GM12891 (cell line): ENCODE measurements around the gene TMEM266.

Experiments used
- DNase-seq: peaks from one replicate; pipeline ENCODE4 v3.0.0; 2011; ENCODE audit warnings: low spot score; ENCODE audit not compliant: insufficient read length
- FAIRE-seq: peaks from 2 replicates; lab custom pipeline; 2011; peaks lifted over from hg19 to GRCh38; lab: Jason Lieb, UNC
- PAX5 ChIP-seq: IDR thresholded peaks from 2 replicates; pipeline ENCODE4 v1.6.1; 2011; ENCODE audit warnings: low read length, moderate library complexity, mild to moderate bottlenecking; ENCODE audit not compliant: insufficient read depth, severe bottlenecking
- POLR2A ChIP-seq: IDR thresholded peaks from 2 replicates; pipeline ENCODE4 v1.6.1; 2011; ENCODE audit warnings: low read depth, low read length, control low read depth
- POLR2AphosphoS5 ChIP-seq: IDR thresholded peaks from 2 replicates; pipeline ENCODE4 v1.6.1; 2011; ENCODE audit warnings: low read depth, low read length, control low read depth
- POU2F2 ChIP-seq: IDR thresholded peaks from 2 replicates; pipeline ENCODE4 v1.6.1; 2011; ENCODE audit warnings: low read depth, mild to moderate bottlenecking, control low read depth, low read length, moderate library complexity
- SPI1 ChIP-seq: IDR thresholded peaks from 2 replicates; pipeline ENCODE4 v1.6.1; 2011; ENCODE audit warnings: low read depth, low read length, control low read depth
- TAF1 ChIP-seq: IDR thresholded peaks from 2 replicates; pipeline ENCODE4 v1.6.1; 2011; ENCODE audit warnings: low read depth, low read length, control low read depth

TMEM266 gene

DNA sequence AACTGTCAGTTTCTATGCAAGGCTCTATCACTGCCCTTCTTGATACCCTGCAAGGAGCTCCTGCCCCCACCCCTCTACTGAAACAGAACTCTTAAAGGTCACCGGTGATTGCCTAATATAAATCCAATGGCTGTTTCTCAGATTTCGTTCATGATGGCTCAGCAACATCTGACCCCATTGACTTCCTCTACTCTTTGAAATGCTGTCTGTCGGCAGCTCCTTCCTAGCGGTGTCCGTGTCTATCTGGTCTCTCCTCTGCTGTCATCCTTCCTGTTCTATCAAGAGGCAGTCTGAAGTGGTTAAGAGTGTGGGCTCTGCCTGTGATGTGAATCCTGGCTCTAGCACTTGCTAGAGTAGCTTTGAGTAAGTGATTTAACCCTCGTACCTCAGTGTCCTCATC is 5.5 kb downstream of the TMEM266 start:
- DNase-seq (no peak), FAIRE-seq (peak; percentile 80)
- TF ChIP-seq PAX5 (no peak), POLR2A (no peak)

DNA sequence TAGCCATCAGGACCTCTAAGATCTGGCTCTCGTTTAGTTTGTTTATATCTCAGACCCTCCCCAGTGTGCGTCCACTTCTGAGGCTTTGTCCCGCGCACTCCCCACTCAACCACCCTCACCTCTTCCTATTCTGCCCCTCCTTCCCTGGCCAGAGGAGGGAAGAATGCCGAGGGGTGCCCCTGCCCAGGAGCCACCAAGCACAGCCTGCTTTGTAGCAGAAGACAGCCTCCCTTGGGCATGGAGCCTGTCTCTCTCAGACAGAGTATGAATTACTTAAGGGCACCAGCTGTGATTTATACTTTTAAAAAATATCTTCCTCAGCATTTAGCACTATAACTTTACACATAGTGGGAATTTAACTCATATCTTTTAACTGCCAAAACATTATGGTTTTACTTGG is 6.0 kb downstream of the TMEM266 start:
- TF ChIP-seq SPI1 = no peak
- TF ChIP-seq POU2F2 = no peak
- TF ChIP-seq PAX5 = no peak
- no peak for TF ChIP-seq POLR2AphosphoS5
- TF ChIP-seq TAF1 = no peak
- TF ChIP-seq POLR2A = no peak
- DNase-seq (no peak), FAIRE-seq (no peak)

DNA sequence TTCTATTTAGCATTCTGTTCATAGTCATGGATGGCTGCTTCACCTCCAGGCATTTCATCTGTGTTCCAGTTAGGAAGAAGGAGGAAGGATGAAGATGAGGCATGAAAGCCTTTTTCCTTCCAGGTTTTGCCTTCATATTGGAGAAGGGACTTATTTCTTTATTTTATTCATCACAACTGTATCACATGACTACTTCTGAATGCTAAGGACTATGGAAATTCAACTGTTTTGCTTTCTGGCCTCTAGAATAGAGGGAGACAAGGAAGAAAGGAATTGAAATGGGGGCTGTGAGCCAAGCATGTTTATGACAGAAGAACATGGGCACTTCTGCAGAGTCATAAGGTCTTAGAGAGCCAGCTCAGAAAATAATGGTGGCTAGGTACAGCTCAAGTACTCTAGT is 10.4 kb downstream of the TMEM266 start:
- FAIRE-seq = no peak
- no peak for DNase-seq
- TF ChIP-seq POLR2A = no peak
- TF ChIP-seq TAF1 = no peak
- TF ChIP-seq PAX5 = no peak
- TF ChIP-seq SPI1 = no peak
- no peak for TF ChIP-seq POLR2AphosphoS5
- TF ChIP-seq POU2F2 = no peak

DNA sequence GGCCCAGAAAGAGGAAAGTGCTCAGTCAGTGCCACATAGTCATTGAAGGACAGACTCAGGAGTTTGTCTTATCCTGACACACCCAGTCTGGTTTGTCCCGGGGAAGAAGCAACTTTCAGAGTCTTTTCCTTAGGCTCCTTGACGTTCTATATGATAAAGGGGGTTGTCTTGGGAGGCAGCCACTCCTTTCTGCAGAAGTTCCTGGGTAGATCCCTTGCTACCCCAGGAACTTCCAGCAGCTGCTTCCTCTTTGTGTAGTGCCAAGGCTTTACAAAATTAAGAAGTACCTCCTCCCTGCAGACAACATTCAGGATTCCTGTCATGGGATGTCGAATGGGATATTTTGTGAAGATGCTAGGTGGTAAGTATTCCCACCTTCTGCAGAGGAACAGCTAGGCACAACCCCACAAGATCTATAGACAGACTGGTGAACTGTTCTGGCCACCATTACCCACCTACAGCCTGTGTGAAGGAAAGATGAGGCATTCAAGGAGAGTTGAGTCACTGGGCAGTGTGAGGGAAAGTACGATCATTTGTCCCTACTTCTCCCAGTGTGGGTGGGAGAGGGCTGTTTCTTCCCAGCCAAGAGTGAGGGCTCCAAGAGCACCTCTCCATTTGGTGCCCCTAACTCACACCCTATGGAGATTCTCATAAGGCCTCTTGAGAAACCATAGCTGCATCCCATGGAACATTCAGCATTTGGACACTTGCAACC is 11.3 kb downstream of the TMEM266 start:
- peak; percentile 56 for FAIRE-seq
- DNase-seq = no peak

DNA sequence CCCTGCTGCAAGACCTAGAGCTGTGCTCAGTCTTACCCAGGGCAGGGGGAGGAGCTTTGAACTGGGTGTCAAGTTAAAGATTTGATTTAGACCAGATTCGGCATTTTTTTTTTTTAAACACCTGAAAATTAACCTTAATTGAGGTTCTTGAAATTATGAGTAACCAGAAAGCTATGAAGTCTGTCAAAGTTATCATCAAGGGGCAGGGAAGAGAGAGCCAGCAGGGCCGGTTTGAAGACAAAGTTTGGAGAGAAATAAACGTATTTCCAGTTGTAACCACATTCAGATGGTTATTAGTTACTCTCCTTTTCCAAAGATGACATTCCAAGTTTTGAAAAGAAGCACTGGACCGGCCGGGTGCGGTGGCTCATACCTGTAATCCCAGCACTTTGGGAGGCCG is 12.0 kb downstream of the TMEM266 start:
- DNase-seq (no peak), FAIRE-seq (no peak)
- TF ChIP-seq TAF1 (no peak), POLR2A (no peak), SPI1 (no peak), PAX5 (no peak), POU2F2 (no peak), POLR2AphosphoS5 (no peak)

More for the DNA sequence above, 11.3 kb downstream of the TMEM266 start:
- TF ChIP-seq POLR2AphosphoS5 = no peak
- no peak for TF ChIP-seq TAF1
- no peak for TF ChIP-seq POLR2A
- TF ChIP-seq PAX5 = no peak
- no peak for TF ChIP-seq POU2F2
- no peak for TF ChIP-seq SPI1

DNA sequence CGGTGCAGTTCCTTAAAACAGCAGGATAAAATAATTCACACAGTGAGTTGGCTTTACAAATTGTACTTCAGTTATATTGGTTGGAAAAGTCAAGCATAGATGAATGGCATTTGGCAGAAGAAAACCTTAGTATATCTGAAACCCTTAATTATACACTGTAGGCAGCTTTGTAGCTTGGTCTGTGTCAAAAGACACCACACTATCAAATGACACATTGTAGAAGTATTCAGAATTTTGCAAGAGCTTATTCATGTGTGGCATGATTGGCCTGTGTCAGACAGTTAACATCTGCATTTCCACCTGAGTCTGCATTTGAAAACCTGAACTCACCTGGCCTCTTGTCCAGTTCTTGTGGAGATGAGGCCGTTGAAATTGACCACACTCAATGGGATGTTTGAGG is 13.8 kb downstream of the TMEM266 start:
- peak; percentile 71 for FAIRE-seq
- TF ChIP-seq SPI1 = no peak
- TF ChIP-seq POU2F2 = no peak
- no peak for TF ChIP-seq POLR2AphosphoS5
- no peak for TF ChIP-seq POLR2A
- TF ChIP-seq TAF1 = no peak
- no peak for TF ChIP-seq PAX5
- DNase-seq = no peak

DNA sequence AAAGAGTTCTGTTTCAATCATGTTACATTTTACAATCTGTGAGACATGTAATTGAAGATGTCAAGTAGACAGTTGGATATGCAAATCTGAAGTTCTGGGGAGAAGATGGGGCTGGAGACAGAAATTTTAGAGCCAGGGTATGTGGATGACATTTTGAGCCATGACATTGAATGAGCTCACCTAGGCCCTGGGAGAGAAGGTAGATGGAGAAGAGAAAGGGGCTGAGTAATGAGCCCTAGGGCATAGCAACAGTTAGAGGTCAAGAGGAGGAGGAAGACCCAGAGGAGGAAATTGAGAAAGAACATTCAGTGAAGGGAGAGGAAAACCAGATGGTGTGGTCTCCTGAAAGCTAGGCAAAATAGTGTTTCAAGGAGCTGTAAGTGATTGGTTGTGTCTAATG is 15.3 kb downstream of the TMEM266 start:
- FAIRE-seq = no peak
- no peak for TF ChIP-seq PAX5
- no peak for TF ChIP-seq POLR2A
- no peak for TF ChIP-seq TAF1
- no peak for TF ChIP-seq SPI1
- no peak for TF ChIP-seq POU2F2
- no peak for TF ChIP-seq POLR2AphosphoS5

DNA sequence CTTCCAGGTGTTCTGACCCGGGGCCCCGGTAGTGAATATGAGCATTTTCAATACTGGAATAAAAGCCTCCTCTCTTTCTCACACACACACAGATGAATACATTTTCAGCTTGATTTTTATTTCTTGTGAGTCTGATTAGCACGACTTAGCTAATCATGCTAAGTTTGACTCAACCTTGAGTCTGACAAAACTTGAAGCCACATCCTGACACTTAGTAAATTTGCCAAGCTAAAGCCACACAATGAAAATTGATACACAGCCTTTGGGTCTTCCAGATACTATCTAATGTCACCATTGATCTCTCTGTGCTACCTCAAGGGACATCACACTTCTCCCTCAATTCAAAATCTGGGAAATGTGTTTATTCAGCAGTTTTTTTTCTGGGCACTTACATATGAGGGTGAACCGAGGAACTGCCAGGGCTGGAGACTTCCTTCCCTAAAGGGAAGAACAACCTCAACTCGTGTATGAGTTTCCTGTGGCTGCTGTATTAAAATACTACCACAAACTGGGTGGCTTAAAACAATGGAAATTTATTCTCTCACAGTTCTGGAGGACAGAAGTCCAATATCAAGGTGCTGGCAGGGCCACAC is 18.6 kb downstream of the TMEM266 start:
- DNase-seq = no peak
- no peak for TF ChIP-seq POLR2AphosphoS5
- TF ChIP-seq PAX5 = no peak
- TF ChIP-seq SPI1 = no peak
- TF ChIP-seq TAF1 = no peak
- no peak for TF ChIP-seq POLR2A
- no peak for TF ChIP-seq POU2F2
- no peak for FAIRE-seq

More for the DNA sequence above, 15.3 kb downstream of the TMEM266 start:
- no peak for DNase-seq

DNA sequence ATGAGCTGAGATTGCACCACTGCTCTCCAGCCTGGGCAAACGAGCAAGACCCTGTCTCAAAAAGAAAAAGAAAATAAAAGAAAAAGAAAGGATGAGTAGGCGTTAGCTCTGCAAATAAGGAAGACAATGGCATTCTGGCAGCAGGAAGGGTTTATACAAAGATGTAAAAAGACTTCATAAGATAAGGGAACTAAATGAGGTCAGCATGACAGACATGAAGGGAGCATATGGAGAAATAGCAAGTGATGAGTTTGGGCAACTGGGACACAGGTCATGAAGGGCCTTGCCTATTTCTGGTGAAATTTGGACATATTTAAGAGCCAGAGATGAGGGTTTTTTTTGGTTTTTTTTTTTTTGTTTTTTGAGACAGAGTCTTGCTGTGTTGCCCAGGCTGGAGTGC is 24.5 kb downstream of the TMEM266 start:
- no peak for FAIRE-seq
- DNase-seq = no peak
- TF ChIP-seq PAX5 (no peak), POU2F2 (no peak), POLR2AphosphoS5 (no peak), TAF1 (no peak), POLR2A (no peak), SPI1 (no peak)

DNA sequence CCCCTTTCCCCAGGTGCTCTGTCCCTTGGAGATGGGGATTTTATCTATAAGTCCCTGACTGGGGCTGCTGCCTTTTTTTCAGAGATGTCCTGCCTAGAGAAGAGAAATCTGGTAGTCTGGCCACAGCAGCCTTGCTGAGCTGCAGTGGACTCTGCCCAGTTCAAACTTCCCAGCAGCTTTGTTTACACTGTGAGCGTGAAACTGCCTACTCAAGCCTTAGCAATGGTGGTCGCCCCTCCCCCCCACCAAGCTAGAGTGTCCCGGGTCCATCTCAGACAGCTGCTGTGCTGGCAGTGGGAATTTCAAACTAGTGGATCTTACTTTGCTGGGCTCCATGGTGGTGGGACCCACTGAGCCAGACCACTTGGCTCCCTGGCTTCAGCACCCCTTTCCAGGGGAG is 38.9 kb downstream of the TMEM266 start:
- DNase-seq (no peak), FAIRE-seq (no peak)
- no peak for TF ChIP-seq TAF1
- no peak for TF ChIP-seq POLR2A
- no peak for TF ChIP-seq SPI1
- no peak for TF ChIP-seq POLR2AphosphoS5
- no peak for TF ChIP-seq PAX5
- TF ChIP-seq POU2F2 = no peak
